GM12878 (cell line): Measurements from ENCODE around the gene PCDHGC4. TPM values are rescaled to one million over a fixed set of nuclear protein-coding genes. Genes with fewer than 3 reads are reported as not detected.

Source experiments
- ATAC-seq: fragments of 200-7000 bp; cut with Tn5 transposase; 3 replicates; pipeline ENCODE4 v1.9.1; 2020; ENCODE audit warnings: mild to moderate bottlenecking, moderate library complexity
- BruUV-seq: library from RNA; stranded (reverse); fragments of 400-500 nt; replicated peaks from 2 replicates; lab custom pipeline; 2021; lab: Mats Ljungman, UMichigan
- CTCF ChIA-PET: fragments of 300-600 bp; sonication (Branson Sonifier 250); formaldehyde crosslinking; extraction: SDS; loops from one replicate; lab custom pipeline; 2021; ENCODE audit warnings: inconsistent platforms; lab: Yijun Ruan, JAX
- POLR2A ChIA-PET: fragments of 350-600 bp; formaldehyde crosslinking; extraction: SDS; loops from one replicate; lab custom pipeline; 2021; ENCODE audit warnings: inconsistent platforms; lab: Charles Lee
- RAD21 ChIA-PET: fragments of 300-600 bp; sonication (Branson Sonifier 250); formaldehyde crosslinking; loops from one replicate; lab custom pipeline; 2023; ENCODE audit warnings: antibody characterized with exemption; ENCODE audit not compliant: unreplicated experiment; lab: Charles Lee
- SMC1A ChIA-PET: fragments of 300-600 bp; sonication (Branson Sonifier 250); formaldehyde crosslinking; loops from one replicate; lab custom pipeline; 2023; ENCODE audit not compliant: unreplicated experiment, uncharacterized antibody; lab: Charles Lee
- DNase-seq: peaks from one replicate; pipeline ENCODE4 v3.0.0-alpha.2; 2011; ENCODE audit warnings: low read depth, low spot score
- FAIRE-seq: peaks from 3 replicates; lab custom pipeline; 2011; peaks lifted over from hg19 to GRCh38; lab: Jason Lieb, UNC
- H2AFZ ChIP-seq: 2 replicates; pipeline ENCODE4 v1.6.0; 2011; ENCODE audit warnings: low read depth, low read length, control low read depth; ENCODE audit not compliant: control insufficient read depth
- H3K27ac ChIP-seq: 2 replicates; pipeline ENCODE4 v1.5.1; 2011; ENCODE audit warnings: control low read depth; ENCODE audit not compliant: control insufficient read depth, insufficient read depth
- H3K27me3 ChIP-seq, 2 experiments: replicated peaks in 1 of 2; 2 replicates each; pipeline versions ENCODE4 v1.6.0 to v1.6.1; 2011; ENCODE audit warnings: low read length in 1 of 2; ENCODE audit not compliant: control insufficient read depth in 2 of 2, insufficient read depth in 2 of 2
- H3K36me3 ChIP-seq, 2 experiments: 2 replicates each; pipeline ENCODE4 v1.5.1; 2011; ENCODE audit warnings: low read length in 1 of 2; ENCODE audit not compliant: control insufficient read depth in 2 of 2, insufficient read depth in 2 of 2
- H3K4me1 ChIP-seq: 2 replicates; pipeline ENCODE4 v1.6.1; 2011; ENCODE audit warnings: mild to moderate bottlenecking, low read length, moderate library complexity, mixed read lengths; ENCODE audit not compliant: control insufficient read depth, insufficient read depth
- H3K4me2 ChIP-seq: 2 replicates; pipeline ENCODE4 v1.6.0; 2011; ENCODE audit warnings: control low read depth; ENCODE audit not compliant: control insufficient read depth, insufficient read depth
- H3K4me3 ChIP-seq: fragments of 200-600 bp; sonication (generic); 2 replicates; pipeline ENCODE4 v1.5.1; 2016
- H3K79me2 ChIP-seq: 2 replicates; pipeline ENCODE4 v1.6.0; 2011; ENCODE audit warnings: low read length; ENCODE audit not compliant: control insufficient read depth, insufficient read depth
- H3K9ac ChIP-seq: 2 replicates; pipeline ENCODE4 v1.8.0; 2011; ENCODE audit warnings: low read length, control low read depth, mixed read lengths; ENCODE audit not compliant: control insufficient read depth, insufficient read depth
- H3K9me3 ChIP-seq: replicated peaks from 3 replicates; pipeline ENCODE4 v1.5.1; 2011; ENCODE audit warnings: mild to moderate bottlenecking, low read length; ENCODE audit not compliant: control insufficient read depth, insufficient read depth
- H4K20me1 ChIP-seq: 2 replicates; pipeline ENCODE4 v1.6.0; 2011; ENCODE audit not compliant: control insufficient read depth, insufficient read depth
- BCL3 ChIP-seq: IDR thresholded peaks from 2 replicates; pipeline ENCODE4 v1.6.1; 2011; ENCODE audit warnings: borderline replicate concordance, low read depth, mild to moderate bottlenecking, moderate library complexity, low read length; ENCODE audit not compliant: insufficient read depth, poor library complexity, severe bottlenecking
- FOXK2 ChIP-seq: fragments of 450-650 bp; IDR thresholded peaks from 2 replicates; pipeline ENCODE4 v1.6.1; 2017; ENCODE audit warnings: mild to moderate bottlenecking, moderate library complexity
- IKZF2 ChIP-seq, 2 experiments: fragments of 450-650 bp; IDR thresholded peaks; 2 replicates each; pipeline ENCODE4 v1.6.1; 2017; ENCODE audit warnings: mild to moderate bottlenecking in 2 of 2, moderate library complexity in 2 of 2
- NFYB ChIP-seq: IDR thresholded peaks from 2 replicates; pipeline ENCODE4 v1.6.1; 2011; ENCODE audit warnings: low read depth, mild to moderate bottlenecking, low read length, improper control_type of control experiment, moderate library complexity; ENCODE audit not compliant: insufficient read depth
- TAF1 ChIP-seq: IDR thresholded peaks from 2 replicates; pipeline ENCODE4 v1.6.1; 2011; ENCODE audit warnings: mild to moderate bottlenecking, low read depth, low read length, borderline replicate concordance
- WGBS: methylation state at CpG from one replicate; pipeline ENCODE4 v1.1.6; 2016; ENCODE audit warnings: low lambda C conversion rate; ENCODE audit not compliant: insufficient replicate concordance, insufficient coverage; ENCODE audit errors: missing lambda C conversion rate; 5-methylcytosine and 5-hydroxymethylcytosine counted together
- in situ Hi-C: fragments of 300-500 bp; cut with MboI; formaldehyde crosslinking; loops from 9 replicates; pipeline ENCODE4 v1.14.3; 2018; ENCODE audit warnings: mixed read lengths
- intact Hi-C: fragments of 100-400 bp; cut with micrococcal nuclease; formaldehyde crosslinking; loops from one replicate; pipeline ENCODE4 v1.14.2; 2022; ENCODE audit not compliant: unreplicated experiment
- polyA plus RNA-seq, 11 experiments: library from polyadenylated mRNA; depleted of rRNA in 4 of 11; unstranded in 6 of 11; stranded (reverse) in 5 of 11; fragments of >200 nt; fragmentation: Nextera tagmentation in 4 of 11; fragmentation: Illumina TruSeq in 1 of 11; extraction: Ambion mirVana in 4 of 11; extraction: Trizol in 1 of 11; gene quantifications; 1 replicate in 1 of 11; 2 replicates in 10 of 11; pipeline versions ENCODE4 v1.2.1 to v1.2.3, GENCODE V29; 2011 to 2016; ENCODE audit warnings: inconsistent platforms in 2 of 11, missing spikeins in 2 of 11, low read depth in 1 of 11
- total RNA-seq, 4 experiments: library from RNA; depleted of rRNA in 3 of 4; stranded (reverse); fragments of >200 nt in 3 of 4; fragmentation: Illumina TruSeq in 1 of 4; extraction: Trizol in 1 of 4; gene quantifications; 2 replicates each; pipeline versions ENCODE4 v1.2.1 to v1.2.3, GENCODE V29; 2013 to 2021
- TF ChIP-seq, protein P1 (sequence below): IDR thresholded peaks from 2 replicates; pipeline ENCODE4 v1.6.1; 2012; ENCODE audit warnings: low read depth, low read length, improper control_type of control experiment

The PCDHGC4 gene
- total and polyA plus RNA-seq, 10 of the 15 experiments (the other 5 are each of a cell fraction or from before 2014, with no cell fraction given) = 0.04 to 1.2 (median 0.52) TPM

DNA sequence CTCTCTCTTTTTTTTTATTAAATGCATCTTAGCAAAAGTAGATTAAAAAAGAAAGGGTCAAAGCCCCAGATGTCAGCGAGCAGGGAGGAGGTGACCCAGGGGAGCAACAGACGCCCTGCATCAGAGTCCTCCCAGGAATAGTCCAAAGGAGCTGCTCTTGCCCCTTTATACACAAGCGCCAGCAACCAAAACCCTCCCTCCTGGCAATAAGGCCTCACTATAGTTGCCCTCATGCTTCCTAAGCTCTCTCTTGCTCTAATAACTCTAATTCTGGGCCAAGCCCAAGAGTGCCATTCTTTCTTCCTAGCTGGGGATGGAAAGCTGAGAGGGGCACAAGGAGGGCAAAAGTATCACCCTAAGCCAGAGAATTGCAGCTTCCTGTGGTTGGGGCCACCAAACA is 30.3 kb downstream of the PCDHGC4 start:
- Histone ChIP-seq H3K4me2 (no peak overlapping the region), H3K4me1 (peaks cover 52% of the 10 kb centered on the region)
- BruUV-seq = TSS peak; percentile 22

More for the DNA sequence above, 30.3 kb downstream of the PCDHGC4 start:
- RAD21 ChIA-PET = interaction anchor here (0.7 to 11.6 kb wide), 11 partner anchors 8 to 145 kb away, joined by 3 to 109 read pairs (median 6); partner anchors contain the start of genes PCDHGA10, PCDHGA11, PCDHGB3 and PCDHGC3
- no peaks in the 10 kb centered on the region for H3K9me3 ChIP-seq
- intact Hi-C loops (no loop called here), in situ Hi-C loops (no loop called here)
- H3K36me3 ChIP-seq = peaks cover 13 to 25% of the 10 kb centered on the region in 2 experiments
- SMC1A ChIA-PET = interaction anchor here (1.0 to 10.8 kb wide), 11 partner anchors 11 to 145 kb away, joined by 3 to 176 read pairs (median 5); partner anchors contain the start of genes HDAC3, PCDHGA10, PCDHGA12 and PCDHGB3
- WGBS = 33% methylated on average over 3 of the region's 3 CpGs
- CTCF ChIA-PET = interaction anchor here (0.5 to 11.9 kb wide), 18 partner anchors 11 to 475 kb away, joined by 3 to 213 read pairs (median 18); partner anchors contain the start of genes PCDHGA10, PCDHGA11, PCDHGA12 and PCDHGB3
- no peak overlapping the region for H2AFZ ChIP-seq
- no peak overlapping the region for H3K4me3 ChIP-seq
- H4K20me1 ChIP-seq = no peaks in the 10 kb centered on the region
- FAIRE-seq = no peak
- H3K9ac ChIP-seq = no peak overlapping the region
- POLR2A ChIA-PET = interaction anchor here (0.7 to 1.4 kb wide), 4 partner anchors 8 to 40 kb away, joined by 3 to 4 read pairs (median 3); no protein-coding TSS in a partner anchor
- no peak for ATAC-seq
- H3K27ac ChIP-seq = peak overlapping the region; percentile 90
- no peaks in the 10 kb centered on the region for H3K27me3 ChIP-seq
- peaks cover 10% of the 10 kb centered on the region for H3K79me2 ChIP-seq
- DNase-seq = no peak
- TF ChIP-seq FOXK2 (no peak), NFYB (no peak), BCL3 (no peak), TAF1 (no peak), IKZF2 (IDR thresholded peaks at IDR 0.05) (no peak)
- TF ChIP-seq, protein P1, sequence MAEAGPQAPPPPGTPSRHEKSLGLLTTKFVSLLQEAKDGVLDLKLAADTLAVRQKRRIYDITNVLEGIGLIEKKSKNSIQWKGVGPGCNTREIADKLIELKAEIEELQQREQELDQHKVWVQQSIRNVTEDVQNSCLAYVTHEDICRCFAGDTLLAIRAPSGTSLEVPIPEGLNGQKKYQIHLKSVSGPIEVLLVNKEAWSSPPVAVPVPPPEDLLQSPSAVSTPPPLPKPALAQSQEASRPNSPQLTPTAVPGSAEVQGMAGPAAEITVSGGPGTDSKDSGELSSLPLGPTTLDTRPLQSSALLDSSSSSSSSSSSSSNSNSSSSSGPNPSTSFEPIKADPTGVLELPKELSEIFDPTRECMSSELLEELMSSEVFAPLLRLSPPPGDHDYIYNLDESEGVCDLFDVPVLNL = no peak
- TF ChIP-seq, all 136 proteins: peak for 0
